ENCODE results near the gene VILL. TPM values are rescaled to one million over a fixed set of nuclear protein-coding genes. Genes with fewer than 3 reads are reported as not detected.
A peak's percentile ranks its signal among the peaks of the same experiment; 100 is the strongest.

VILL gene
- total and polyA plus RNA-seq, 4 donors, result 0.88 to 3.5 (median 1.6) TPM

GRCh38 chr3:38039101-38039898 is 48.7 kb downstream of the VILL start, which contains the start of gene DLEC1:
DLEC1 (plus strand) TSS chr3:38039208; CDS start chr3:38039226, 18 bp downstream.
- H3K9ac ChIP-seq (ENCODE audit: low read depth in 1 of 2, low read length in 2 of 2), result no peak within 1 kb of the TSS
- TF ChIP-seq HNF4A (conservative IDR thresholded peaks at IDR 0.05) (no peak), SP1 (IDR thresholded peaks at IDR 0.05) (peak; percentile 7)
- no peaks in the 10 kb centered on the region for H3K9me3 ChIP-seq (ENCODE audit: control insufficient read depth in 4 of 4, low read length in 3 of 4)
- no peaks in the 10 kb centered on the region for H3K27me3 ChIP-seq (ENCODE audit: control insufficient read depth in 4 of 4, insufficient read depth in 4 of 4, low read length in 3 of 4)
- H3K4me3 ChIP-seq (ENCODE audit: low read depth in 1 of 3, low read length in 3 of 3), result peak within 1 kb of the TSS; percentile 26 to 44 (median 29)
- WGBS, result 9% methylated on average over 67 of the region's 67 CpGs
- H3K4me1 ChIP-seq (ENCODE audit: control insufficient read depth in 4 of 4, insufficient read depth in 4 of 4, low read length in 3 of 4), result peaks cover 0 to 8% (median 4%) of the 10 kb centered on the region in 4 donors
- no peak within 1 kb of the TSS for H3K27ac ChIP-seq (ENCODE audit: low read depth in 1 of 2, low read length in 2 of 2)
- no peaks in the 10 kb centered on the region for H3K36me3 ChIP-seq (ENCODE audit: control insufficient read depth in 4 of 4, insufficient read depth in 3 of 4, low read depth in 1 of 4, low read length in 3 of 4)
- no peak for DNase-seq (ENCODE audit: low spot score)

- H3K4me3 ChIP-seq (ENCODE audit: low read depth in 1 of 3, low read length in 3 of 3), result no peak overlapping the region
- no peaks in the 10 kb centered on the region for H3K9me3 ChIP-seq (ENCODE audit: control insufficient read depth in 4 of 4, low read length in 3 of 4)
- H3K36me3 ChIP-seq (ENCODE audit: control insufficient read depth in 4 of 4, insufficient read depth in 3 of 4, low read depth in 1 of 4, low read length in 3 of 4), result no peaks in the 10 kb centered on the region
- 34% methylated on average over 11 of the region's 11 CpGs for WGBS
- no peak overlapping the region for H3K27ac ChIP-seq (ENCODE audit: low read depth in 1 of 2, low read length in 2 of 2)
- no peaks in the 10 kb centered on the region for H3K27me3 ChIP-seq (ENCODE audit: control insufficient read depth in 4 of 4, insufficient read depth in 4 of 4, low read length in 3 of 4)
- peak; percentile 44 to 49 for TF ChIP-seq RAD21 (IDR thresholded peaks at IDR 0.05)
- TF ChIP-seq EGR1 (IDR thresholded peaks at IDR 0.05; ENCODE audit: low read depth in 2 of 2), result no peak
- no peak for TF ChIP-seq ATF3 (IDR thresholded peaks at IDR 0.05)
- TF ChIP-seq TAF1 (conservative IDR thresholded peaks at IDR 0.05), result no peak
- TF ChIP-seq CTCF (IDR thresholded peaks at IDR 0.05; ENCODE audit: low read depth, low read length, missing input control), result no peak
- no peak for TF ChIP-seq SP1 (IDR thresholded peaks at IDR 0.05)
- H3K4me1 ChIP-seq (ENCODE audit: control insufficient read depth in 4 of 4, insufficient read depth in 4 of 4, low read length in 3 of 4), result peaks cover 0 to 8% (median 4%) of the 10 kb centered on the region in 4 donors
- no peak for DNase-seq (ENCODE audit: low spot score)
- no peak overlapping the region for H3K9ac ChIP-seq (ENCODE audit: low read depth in 1 of 2, low read length in 2 of 2)
These were observed 49.3 kb downstream of the VILL start for GRCh38 chr3:38039899-38040261.

GRCh38 chr3:38040401-38040800 is 49.8 kb downstream of the VILL start:
- H3K27me3 ChIP-seq (ENCODE audit: control insufficient read depth in 4 of 4, insufficient read depth in 4 of 4, low read length in 3 of 4), result no peaks in the 10 kb centered on the region
- TF ChIP-seq EGR1 (IDR thresholded peaks at IDR 0.05; ENCODE audit: low read depth in 2 of 2) (no peak), RXRA (IDR thresholded peaks at IDR 0.05) (no peak), CTCF (IDR thresholded peaks at IDR 0.05; ENCODE audit: low read depth, low read length, missing input control) (no peak), TAF1 (conservative IDR thresholded peaks at IDR 0.05) (no peak), GABPA (IDR thresholded peaks at IDR 0.05 in 1 of 2, conservative IDR thresholded peaks at IDR 0.05 in 1 of 2) (no peak), FOXA1 (IDR thresholded peaks at IDR 0.05) (no peak)
- no peak overlapping the region for H3K27ac ChIP-seq (ENCODE audit: low read depth in 1 of 2, low read length in 2 of 2)
- H3K9ac ChIP-seq (ENCODE audit: low read depth in 1 of 2, low read length in 2 of 2), result no peak overlapping the region
- H3K4me1 ChIP-seq (ENCODE audit: control insufficient read depth in 4 of 4, insufficient read depth in 4 of 4, low read length in 3 of 4), result peaks cover 0 to 8% (median 4%) of the 10 kb centered on the region in 4 donors
- WGBS, result 85% methylated on average over 5 of the region's 5 CpGs
- H3K9me3 ChIP-seq (ENCODE audit: control insufficient read depth in 4 of 4, low read length in 3 of 4), result no peaks in the 10 kb centered on the region
- H3K4me3 ChIP-seq (ENCODE audit: low read depth in 1 of 3, low read length in 3 of 3), result no peak overlapping the region
- DNase-seq (ENCODE audit: low spot score), result no peak
- H3K36me3 ChIP-seq (ENCODE audit: control insufficient read depth in 4 of 4, insufficient read depth in 3 of 4, low read depth in 1 of 4, low read length in 3 of 4), result no peaks in the 10 kb centered on the region

All from liver (tissue), 9 donors.